ENCODE data around the gene SYT5.

GRCh38 chr19:55228015-55228391, 47.9 kb upstream of the SYT5 start:
- TF ChIP-seq CTCF (IDR thresholded peaks at IDR 0.05): no peak
- TF ChIP-seq POLR2A (IDR thresholded peaks at IDR 0.05): no peak
- no peak for TF ChIP-seq POLR2AphosphoS5 (IDR thresholded peaks at IDR 0.05)
- TF ChIP-seq EP300 (IDR thresholded peaks at IDR 0.05; ENCODE audit: low read depth): no peak

Data from transverse colon (tissue), 4 donors.